ENCODE data around the gene ARHGAP8. TPM values are rescaled to one million over a fixed set of nuclear protein-coding genes. Genes with fewer than 3 reads are reported as not detected.

The ARHGAP8 gene
- total RNA-seq, 3 donors from 2014 or later = 25.0 to 74.6 (median 43.7) TPM

DNA sequence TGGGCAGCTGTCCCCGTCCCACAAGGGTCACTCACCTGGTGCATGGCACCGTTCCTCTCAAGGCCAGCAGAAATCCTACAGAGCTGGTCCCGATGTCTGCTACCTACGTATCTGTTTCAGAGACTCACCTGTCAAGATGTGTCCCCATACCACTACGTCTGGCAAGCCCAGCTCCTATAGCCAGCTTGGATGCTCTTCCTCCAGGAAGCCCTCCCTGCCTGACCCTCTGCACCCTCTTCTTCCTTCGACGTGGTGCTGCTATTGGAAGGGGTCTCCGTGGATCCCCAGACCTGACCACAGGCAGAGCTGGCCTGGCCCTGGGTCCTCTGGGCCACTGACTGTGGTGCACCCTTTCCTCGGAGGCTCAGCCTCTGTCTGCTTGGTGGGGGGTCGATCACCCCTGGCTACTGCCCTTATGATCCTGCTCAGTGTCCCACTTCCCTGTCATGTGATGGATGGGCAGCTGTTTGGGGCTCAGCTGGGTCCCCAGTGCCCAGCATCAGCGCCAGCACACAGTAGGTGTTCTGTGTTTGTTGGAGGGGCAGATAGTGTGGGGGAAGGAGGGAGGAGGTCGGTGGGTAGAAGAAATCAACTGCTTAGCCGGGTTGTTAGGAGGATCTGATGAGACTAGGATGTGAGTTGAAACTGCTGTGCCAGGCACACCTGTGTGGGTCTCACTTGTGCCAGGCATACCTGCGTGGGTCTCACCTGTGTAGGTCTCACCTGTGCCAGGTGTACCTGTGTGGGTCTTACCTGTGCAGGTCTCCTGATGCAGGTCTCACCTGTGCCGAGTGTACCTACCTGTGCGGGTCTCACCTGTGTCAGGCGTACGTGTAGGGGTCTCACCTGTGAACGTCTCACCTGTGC is 21.7 kb upstream of the ARHGAP8 start:
- intact Hi-C loops (cut with DNase I, micrococcal nuclease) = no loop called here
- Histone ChIP-seq H3K36me3 (ENCODE audit: low read depth) (no peaks in the 10 kb centered on the region), H3K9me3 (no peaks in the 10 kb centered on the region), H3K4me3 (no peak overlapping the region), H3K4me1 (ENCODE audit: low read depth) (peaks cover 4% of the 10 kb centered on the region)
- TF ChIP-seq, protein P1, sequence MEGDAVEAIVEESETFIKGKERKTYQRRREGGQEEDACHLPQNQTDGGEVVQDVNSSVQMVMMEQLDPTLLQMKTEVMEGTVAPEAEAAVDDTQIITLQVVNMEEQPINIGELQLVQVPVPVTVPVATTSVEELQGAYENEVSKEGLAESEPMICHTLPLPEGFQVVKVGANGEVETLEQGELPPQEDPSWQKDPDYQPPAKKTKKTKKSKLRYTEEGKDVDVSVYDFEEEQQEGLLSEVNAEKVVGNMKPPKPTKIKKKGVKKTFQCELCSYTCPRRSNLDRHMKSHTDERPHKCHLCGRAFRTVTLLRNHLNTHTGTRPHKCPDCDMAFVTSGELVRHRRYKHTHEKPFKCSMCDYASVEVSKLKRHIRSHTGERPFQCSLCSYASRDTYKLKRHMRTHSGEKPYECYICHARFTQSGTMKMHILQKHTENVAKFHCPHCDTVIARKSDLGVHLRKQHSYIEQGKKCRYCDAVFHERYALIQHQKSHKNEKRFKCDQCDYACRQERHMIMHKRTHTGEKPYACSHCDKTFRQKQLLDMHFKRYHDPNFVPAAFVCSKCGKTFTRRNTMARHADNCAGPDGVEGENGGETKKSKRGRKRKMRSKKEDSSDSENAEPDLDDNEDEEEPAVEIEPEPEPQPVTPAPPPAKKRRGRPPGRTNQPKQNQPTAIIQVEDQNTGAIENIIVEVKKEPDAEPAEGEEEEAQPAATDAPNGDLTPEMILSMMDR (IDR thresholded peaks at IDR 0.05) = no peak
- ATAC-seq = no peak
- DNase-seq = no peak

DNA sequence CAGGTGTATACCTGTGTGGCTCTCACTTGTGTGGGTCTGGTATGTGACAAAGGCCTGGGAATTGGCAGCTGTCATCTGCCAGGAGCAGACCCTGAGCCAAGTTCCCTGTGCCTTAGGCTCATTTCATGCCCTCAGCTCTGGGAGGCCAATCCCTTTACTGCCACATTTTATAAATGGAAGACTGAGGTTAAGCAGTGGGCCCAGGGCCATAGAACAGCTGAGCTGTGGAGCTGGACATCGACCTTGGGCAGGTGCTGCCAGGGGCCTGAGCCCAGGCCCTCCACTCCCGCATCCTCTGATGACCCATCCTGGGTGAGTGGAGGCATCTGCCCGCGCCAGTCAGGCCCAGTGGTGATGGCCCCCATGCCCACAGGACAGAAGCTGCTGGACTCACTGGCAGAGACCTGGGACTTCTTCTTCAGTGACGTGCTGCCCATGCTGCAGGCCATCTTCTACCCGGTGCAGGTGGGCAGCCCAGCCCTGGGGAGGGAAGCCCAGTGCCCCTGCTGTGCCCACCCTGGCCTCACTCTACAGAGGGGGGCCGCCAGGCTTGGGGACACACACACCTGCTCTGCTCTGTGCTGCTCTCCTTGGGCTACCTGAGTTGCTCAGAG is 20.9 kb upstream of the ARHGAP8 start:
- TF ChIP-seq, protein P1 (IDR thresholded peaks at IDR 0.05) = no peak
- Histone ChIP-seq H3K36me3 (ENCODE audit: low read depth) (no peaks in the 10 kb centered on the region), H3K4me3 (no peak overlapping the region), H3K4me1 (ENCODE audit: low read depth) (peaks cover 9% of the 10 kb centered on the region), H3K9me3 (no peaks in the 10 kb centered on the region)
- no peak for ATAC-seq
- DNase-seq = no peak
- intact Hi-C loops (cut with DNase I, micrococcal nuclease) = no loop called here

DNA sequence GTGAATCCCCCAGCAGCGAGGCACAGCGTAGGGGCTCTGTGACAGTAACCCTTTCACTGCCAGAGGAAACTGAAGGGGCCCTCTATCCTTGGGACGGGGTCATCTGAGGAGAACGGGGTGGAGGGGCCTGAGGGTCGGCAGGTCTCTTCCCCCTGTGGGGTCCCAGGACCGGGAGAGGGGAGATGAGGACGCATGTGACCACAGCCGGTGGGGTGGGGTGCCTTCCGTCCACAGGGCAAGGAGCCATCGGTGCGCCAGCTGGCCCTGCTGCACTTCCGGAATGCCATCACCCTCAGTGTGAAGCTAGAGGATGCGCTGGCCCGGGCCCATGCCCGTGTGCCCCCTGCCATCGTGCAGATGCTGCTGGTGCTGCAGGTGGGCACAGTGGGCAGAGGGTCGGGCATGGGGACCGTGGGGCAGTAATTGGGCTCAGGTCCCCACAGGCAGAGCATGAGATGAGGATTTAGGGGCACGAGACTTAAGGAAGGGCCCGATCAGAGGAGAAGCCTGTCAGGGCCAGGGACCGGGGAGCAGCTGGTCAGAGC is 20.3 kb upstream of the ARHGAP8 start:
- ATAC-seq = no peak
- TF ChIP-seq, protein P1 (IDR thresholded peaks at IDR 0.05) = no peak
- Histone ChIP-seq H3K9me3 (no peaks in the 10 kb centered on the region), H3K4me1 (ENCODE audit: low read depth) (peaks cover 10% of the 10 kb centered on the region), H3K4me3 (no peak overlapping the region), H3K36me3 (ENCODE audit: low read depth) (no peaks in the 10 kb centered on the region)
- intact Hi-C loops (cut with DNase I, micrococcal nuclease) = no loop called here
- DNase-seq = no peak

DNA sequence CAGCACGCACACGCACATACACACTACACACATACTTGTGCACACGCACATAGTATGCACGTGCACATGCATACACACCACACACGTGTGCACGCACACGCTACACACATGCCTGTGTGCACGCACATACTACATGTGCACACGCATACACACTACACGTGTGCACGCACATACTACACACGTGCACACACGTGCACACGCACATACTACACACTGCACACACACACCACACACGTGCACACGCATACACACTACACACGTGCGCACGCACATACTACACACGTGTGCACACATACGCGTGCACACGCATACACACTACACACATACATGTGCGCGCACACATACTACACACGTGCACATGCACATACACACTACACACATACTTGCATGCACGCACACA is 19.7 kb upstream of the ARHGAP8 start:
- no peak overlapping the region for H3K4me3 ChIP-seq
- DNase-seq = no peak
- ATAC-seq = no peak
- no peaks in the 10 kb centered on the region for H3K36me3 ChIP-seq (ENCODE audit: low read depth)
- TF ChIP-seq, protein P1 (IDR thresholded peaks at IDR 0.05) = no peak
- no peaks in the 10 kb centered on the region for H3K9me3 ChIP-seq
- H3K4me1 ChIP-seq (ENCODE audit: low read depth) = peaks cover 10% of the 10 kb centered on the region
- intact Hi-C loops (cut with DNase I, micrococcal nuclease) = no loop called here

DNA sequence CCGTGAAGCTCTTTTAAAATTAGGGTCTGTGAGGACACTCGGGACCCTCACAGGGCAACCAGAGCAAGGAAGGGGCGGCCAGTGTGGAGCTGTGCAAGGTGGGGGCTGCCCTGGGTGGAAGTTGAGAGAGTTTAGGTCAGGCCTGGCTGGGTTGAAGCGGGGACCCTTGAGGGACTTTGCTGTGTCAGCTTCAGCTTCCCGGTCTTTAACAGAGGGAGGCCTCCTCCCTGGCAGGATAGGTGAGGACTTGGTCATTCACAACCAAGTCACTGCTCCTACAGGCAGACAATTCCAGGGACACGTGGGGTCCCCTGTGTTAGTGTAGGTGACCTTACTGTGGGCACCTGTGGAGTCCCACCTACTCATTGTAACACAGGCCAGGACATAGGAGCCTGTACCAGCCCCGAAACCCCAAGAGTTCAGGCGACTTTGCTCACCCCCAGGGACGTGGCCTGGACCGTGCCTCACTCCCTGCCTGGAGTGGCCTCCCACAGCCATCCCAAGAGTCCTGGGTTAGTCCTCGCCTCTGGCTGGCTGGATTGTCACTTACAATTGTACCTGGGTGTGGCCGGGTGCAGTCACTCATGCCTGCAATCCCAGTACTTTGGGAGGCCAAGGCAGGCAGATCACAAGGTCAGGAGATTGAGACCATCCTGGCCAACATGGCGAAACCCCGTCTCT is 18.8 kb upstream of the ARHGAP8 start:
- ATAC-seq = no peak
- TF ChIP-seq, protein P1 (IDR thresholded peaks at IDR 0.05) = no peak

More for the DNA sequence above, 18.8 kb upstream of the ARHGAP8 start:
- Histone ChIP-seq H3K36me3 (ENCODE audit: low read depth) (no peaks in the 10 kb centered on the region), H3K4me3 (no peak overlapping the region), H3K9me3 (no peaks in the 10 kb centered on the region), H3K4me1 (ENCODE audit: low read depth) (peaks cover 10% of the 10 kb centered on the region)
- DNase-seq = no peak
- intact Hi-C loops (cut with DNase I, micrococcal nuclease) = loop anchor here in 1 of 2 donors (2.0 kb wide), 1 partner anchor 37 kb away; no protein-coding TSS in a partner anchor
